Fibroblast of lung (primary cell): ENCODE results near the gene KCNG2. TPM values are rescaled to one million over a fixed set of nuclear protein-coding genes. Genes with fewer than 3 reads are reported as not detected.

ENCODE experiments used
- DNase-seq, 2 donors: peaks; one replicate each; pipeline versions ENCODE4 v3.0.0 to v3.0.0-alpha.2; 2010; ENCODE audit warnings: low read depth in 2 of 2
- H2AFZ ChIP-seq: 2 replicates; pipeline ENCODE4 v1.5.1; 2012; ENCODE audit warnings: low read length, control low read depth, inconsistent platforms
- H3K27ac ChIP-seq: 2 replicates; pipeline ENCODE4 v1.5.1; 2011; ENCODE audit warnings: low read length, control low read depth; ENCODE audit not compliant: insufficient read depth
- H3K27me3 ChIP-seq: 2 replicates; pipeline ENCODE4 v1.5.1; 2011; ENCODE audit warnings: mild to moderate bottlenecking, low read length; ENCODE audit not compliant: control insufficient read depth, insufficient read depth
- H3K36me3 ChIP-seq: 2 replicates; pipeline ENCODE4 v1.5.1; 2011; ENCODE audit warnings: low read length; ENCODE audit not compliant: control insufficient read depth, insufficient read depth
- H3K4me1 ChIP-seq: 2 replicates; pipeline ENCODE4 v1.5.1; 2011; ENCODE audit warnings: low read length; ENCODE audit not compliant: control insufficient read depth, insufficient read depth; ENCODE audit errors: extremely low read depth
- H3K4me2 ChIP-seq: 2 replicates; pipeline ENCODE4 v1.5.1; 2011; ENCODE audit warnings: low read length, control low read depth; ENCODE audit not compliant: insufficient read depth; ENCODE audit errors: extremely low read depth
- H3K4me3 ChIP-seq, 4 experiments: fragments of 200-600 bp in 1 of 4; sonication (generic) in 1 of 4; replicated peaks in 1 of 4; 2 replicates each; pipeline ENCODE4 v1.5.1; 2011 to 2016; ENCODE audit warnings: low read length in 4 of 4, low read depth in 3 of 4, mild to moderate bottlenecking in 3 of 4, control low read depth in 2 of 4, inconsistent platforms in 1 of 4, mixed read lengths in 1 of 4; ENCODE audit not compliant: insufficient read depth in 1 of 4; ENCODE audit errors: control extremely low read depth in 1 of 4
- H3K79me2 ChIP-seq: 2 replicates; pipeline ENCODE4 v1.5.1; 2012; ENCODE audit warnings: mild to moderate bottlenecking, low read length, inconsistent platforms; ENCODE audit not compliant: control insufficient read depth, insufficient read depth
- H3K9ac ChIP-seq: 2 replicates; pipeline ENCODE4 v1.5.1; 2011; ENCODE audit warnings: mild to moderate bottlenecking, low read length, control low read depth; ENCODE audit not compliant: insufficient read depth
- H3K9me3 ChIP-seq: 2 replicates; pipeline ENCODE4 v1.5.1; 2012; ENCODE audit warnings: low read depth, low read length; ENCODE audit not compliant: control insufficient read depth, insufficient read depth
- H4K20me1 ChIP-seq: 2 replicates; pipeline ENCODE4 v1.5.1; 2011; ENCODE audit warnings: low read length; ENCODE audit not compliant: control insufficient read depth, insufficient read depth; ENCODE audit errors: extremely low read depth
- EZH2 ChIP-seq: IDR thresholded peaks from 2 replicates; pipeline ENCODE4 v1.5.1; 2012; ENCODE audit warnings: low read length, control low read depth, mild to moderate bottlenecking; ENCODE audit errors: missing control alignments
- polyA plus RNA-seq, 2 donors: library from polyadenylated mRNA; depleted of rRNA in 1 of 2; stranded (reverse) in 1 of 2; unstranded in 1 of 2; fragments of >200 nt; gene quantifications; 2 replicates each; pipeline ENCODE4 v1.2.1, GENCODE V29; 2011 to 2012; ENCODE audit warnings: missing spikeins in 1 of 2
- total RNA-seq: library from RNA; depleted of rRNA; stranded (reverse); fragments of >200 nt; gene quantifications from 2 replicates; pipeline ENCODE4 v1.2.1, GENCODE V29; 2014
- TF ChIP-seq, protein P1 (sequence below), 2 donors: IDR thresholded peaks in 1 of 2; conservative IDR thresholded peaks in 1 of 2; 1 replicate in 1 of 2; 2 replicates in 1 of 2; pipeline ENCODE4 v1.5.1; 2011 to 2012; ENCODE audit warnings: low read length in 2 of 2, control low read depth in 1 of 2, inconsistent platforms in 1 of 2, low read depth in 1 of 2, mild to moderate bottlenecking in 1 of 2

Gene KCNG2
- total and polyA plus RNA-seq, 2 donors (not counting 1 experiment from before 2014, with no cell fraction given) = 0.42 to 10.1 TPM

DNA sequence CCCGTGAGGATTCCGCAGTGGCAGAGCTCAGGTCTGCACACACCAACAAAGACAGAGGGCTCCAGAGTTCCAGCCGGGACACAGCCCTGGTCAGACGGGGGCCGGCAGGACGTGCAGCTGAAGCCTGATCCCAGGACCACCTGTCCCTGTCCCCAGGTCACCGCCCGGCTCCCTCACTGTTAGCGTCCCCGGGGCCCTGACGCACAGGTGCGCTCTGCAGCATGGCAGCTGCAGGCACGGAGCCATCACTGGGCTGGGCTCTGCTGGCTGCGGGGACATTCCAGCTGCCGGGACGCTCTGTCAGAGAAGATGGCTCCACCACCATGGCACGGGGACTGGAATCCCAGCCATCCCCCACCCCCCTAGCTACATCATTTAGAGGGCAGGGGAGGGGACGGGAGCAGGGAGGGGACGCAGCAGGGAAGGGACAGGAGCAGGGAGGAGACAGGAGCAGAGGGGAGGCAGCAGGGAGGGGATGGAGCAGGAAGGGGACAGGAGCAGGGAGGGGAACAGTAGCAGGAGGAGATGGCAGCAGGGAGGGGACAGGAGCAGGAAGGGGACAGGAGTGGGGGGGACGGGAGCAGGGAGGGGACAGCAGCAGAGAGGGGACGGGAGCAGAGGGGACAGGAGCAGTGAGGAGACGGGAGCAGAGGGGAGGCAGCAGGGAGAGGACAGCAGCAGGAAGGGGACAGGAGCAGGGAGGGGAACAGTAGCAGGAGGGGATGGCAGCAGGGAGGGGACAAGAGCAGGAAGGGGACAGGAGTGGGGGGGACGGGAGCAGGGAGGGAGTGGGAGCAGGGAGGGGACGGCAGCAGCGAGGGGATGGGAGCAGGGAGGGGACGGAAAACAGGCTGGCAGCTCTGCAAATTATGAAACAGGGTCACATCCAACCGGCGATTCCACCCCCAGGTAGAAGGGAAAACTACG, 113.9 kb downstream of the KCNG2 start:
- H3K4me2 ChIP-seq = no peak overlapping the region
- TF ChIP-seq, protein P1, sequence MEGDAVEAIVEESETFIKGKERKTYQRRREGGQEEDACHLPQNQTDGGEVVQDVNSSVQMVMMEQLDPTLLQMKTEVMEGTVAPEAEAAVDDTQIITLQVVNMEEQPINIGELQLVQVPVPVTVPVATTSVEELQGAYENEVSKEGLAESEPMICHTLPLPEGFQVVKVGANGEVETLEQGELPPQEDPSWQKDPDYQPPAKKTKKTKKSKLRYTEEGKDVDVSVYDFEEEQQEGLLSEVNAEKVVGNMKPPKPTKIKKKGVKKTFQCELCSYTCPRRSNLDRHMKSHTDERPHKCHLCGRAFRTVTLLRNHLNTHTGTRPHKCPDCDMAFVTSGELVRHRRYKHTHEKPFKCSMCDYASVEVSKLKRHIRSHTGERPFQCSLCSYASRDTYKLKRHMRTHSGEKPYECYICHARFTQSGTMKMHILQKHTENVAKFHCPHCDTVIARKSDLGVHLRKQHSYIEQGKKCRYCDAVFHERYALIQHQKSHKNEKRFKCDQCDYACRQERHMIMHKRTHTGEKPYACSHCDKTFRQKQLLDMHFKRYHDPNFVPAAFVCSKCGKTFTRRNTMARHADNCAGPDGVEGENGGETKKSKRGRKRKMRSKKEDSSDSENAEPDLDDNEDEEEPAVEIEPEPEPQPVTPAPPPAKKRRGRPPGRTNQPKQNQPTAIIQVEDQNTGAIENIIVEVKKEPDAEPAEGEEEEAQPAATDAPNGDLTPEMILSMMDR (conservative IDR thresholded peaks at IDR 0.05 in 1 of 2, IDR thresholded peaks at IDR 0.05 in 1 of 2; ENCODE audit: low read depth in 1 of 2, low read length in 2 of 2) = no peak
- H2AFZ ChIP-seq = no peak overlapping the region
- H3K27ac ChIP-seq = peak overlapping the region; percentile 45
- no peaks in the 10 kb centered on the region for H3K9me3 ChIP-seq
- H4K20me1 ChIP-seq = no peaks in the 10 kb centered on the region
- H3K9ac ChIP-seq = no peak overlapping the region
- peaks cover 2% of the 10 kb centered on the region for H3K4me1 ChIP-seq
- no peak for DNase-seq
- peaks cover 2% of the 10 kb centered on the region for H3K79me2 ChIP-seq
- H3K36me3 ChIP-seq = no peaks in the 10 kb centered on the region
- no peaks in the 10 kb centered on the region for H3K27me3 ChIP-seq
- H3K4me3 ChIP-seq = no peak overlapping the region

DNA sequence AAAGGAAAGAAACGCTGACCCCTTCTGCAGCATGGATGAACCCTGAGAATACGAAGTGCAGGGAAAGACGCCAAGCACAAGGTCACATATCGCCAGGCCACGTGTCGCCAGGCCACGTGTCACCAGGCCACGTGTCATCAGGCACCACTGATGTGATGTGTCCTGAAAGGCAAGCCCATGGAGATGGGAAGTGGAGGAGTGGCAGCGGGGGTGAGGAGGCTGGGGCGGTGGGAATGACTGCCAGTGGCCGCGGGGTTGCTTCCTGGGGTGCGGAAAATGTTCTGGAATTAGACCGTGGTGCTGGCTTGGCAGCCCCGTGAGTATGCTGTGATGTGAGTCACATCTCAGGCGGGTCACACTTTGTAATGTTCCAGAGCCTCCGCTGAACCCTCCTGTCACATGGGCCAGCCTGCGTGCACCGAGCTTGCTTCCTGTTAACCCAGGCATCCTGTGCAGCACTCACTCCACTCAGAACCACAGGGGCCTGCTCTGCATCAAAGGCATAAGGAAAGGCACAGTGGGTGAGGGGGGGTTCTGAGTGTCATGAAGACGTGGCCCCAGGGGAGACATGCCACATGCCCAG, 114.8 kb downstream of the KCNG2 start:
- TF ChIP-seq, protein P1 (conservative IDR thresholded peaks at IDR 0.05 in 1 of 2, IDR thresholded peaks at IDR 0.05 in 1 of 2; ENCODE audit: low read depth in 1 of 2, low read length in 2 of 2) = no peak
- no peak for TF ChIP-seq EZH2
- DNase-seq = peak; percentile 17 to 65

DNA sequence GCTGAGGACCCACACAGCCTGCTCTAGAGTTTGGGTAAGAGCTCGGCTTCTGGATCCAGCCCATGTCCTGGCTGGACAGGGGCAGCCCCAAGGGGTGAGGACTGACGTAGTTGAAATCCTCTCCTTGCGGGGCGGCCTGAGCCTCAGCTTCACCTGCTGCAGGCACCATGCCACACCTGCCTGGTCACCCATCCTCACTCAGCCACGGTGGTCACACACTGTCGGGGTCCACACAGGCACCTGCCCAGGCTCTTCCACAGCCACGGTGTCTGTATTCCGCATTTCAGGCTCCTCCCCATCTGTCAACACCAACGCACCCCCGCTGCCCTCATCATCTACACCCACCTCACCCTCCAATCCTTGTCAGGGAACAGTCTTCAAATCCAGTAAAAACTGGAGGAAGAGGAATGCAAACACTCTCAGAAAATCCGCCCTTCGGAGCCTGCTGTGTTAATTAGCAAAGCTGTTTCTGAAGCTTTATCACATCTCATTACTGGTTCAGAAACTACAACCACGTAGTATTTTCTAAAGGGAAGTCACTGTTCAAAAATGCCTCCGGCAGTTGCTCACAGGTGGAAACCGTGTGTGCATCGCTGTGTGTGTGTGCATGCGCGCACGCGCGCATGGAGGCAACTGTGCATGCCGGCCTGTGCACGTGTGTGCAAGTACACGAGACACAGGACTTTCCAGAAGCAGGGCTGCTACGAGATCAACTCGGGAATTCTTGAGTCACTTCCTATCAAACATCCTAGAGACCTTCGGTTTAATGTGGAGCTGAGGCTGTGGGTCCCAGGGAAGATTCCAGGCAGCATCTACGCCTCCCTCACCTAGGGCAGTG, 115.5 kb downstream of the KCNG2 start:
- H3K27ac ChIP-seq = no peak overlapping the region
- H3K9ac ChIP-seq = no peak overlapping the region
- H3K36me3 ChIP-seq = peaks cover 2% of the 10 kb centered on the region
- peaks cover 2% of the 10 kb centered on the region for H3K79me2 ChIP-seq
- H3K4me3 ChIP-seq = no peak overlapping the region
- H3K4me2 ChIP-seq = no peak overlapping the region
- no peaks in the 10 kb centered on the region for H4K20me1 ChIP-seq
- no peak for DNase-seq
- H3K9me3 ChIP-seq = no peaks in the 10 kb centered on the region
- H3K27me3 ChIP-seq = no peaks in the 10 kb centered on the region
- peaks cover 2% of the 10 kb centered on the region for H3K4me1 ChIP-seq
- H2AFZ ChIP-seq = no peak overlapping the region
- no peak for TF ChIP-seq EZH2
- TF ChIP-seq, protein P1 (conservative IDR thresholded peaks at IDR 0.05 in 1 of 2, IDR thresholded peaks at IDR 0.05 in 1 of 2; ENCODE audit: low read depth in 1 of 2, low read length in 2 of 2) = no peak

More for the DNA sequence above, 114.8 kb downstream of the KCNG2 start:
- Histone ChIP-seq H3K9me3 (no peaks in the 10 kb centered on the region), H3K4me2 (no peak overlapping the region), H3K79me2 (peaks cover 2% of the 10 kb centered on the region), H3K4me1 (peaks cover 2% of the 10 kb centered on the region), H3K4me3 (no peak overlapping the region), H4K20me1 (no peaks in the 10 kb centered on the region), H3K27ac (peak overlapping the region; percentile 45), H3K27me3 (no peaks in the 10 kb centered on the region), H3K9ac (no peak overlapping the region), H2AFZ (no peak overlapping the region), H3K36me3 (peaks cover 2% of the 10 kb centered on the region)
